Naive thymus-derived CD4-positive, alpha-beta T cell (primary cell): ENCODE data around the gene INHA. TPM values are rescaled to one million over a fixed set of nuclear protein-coding genes. Genes with fewer than 3 reads are reported as not detected.

Source experiments
- ATAC-seq: fragments of 150-1000 bp; cut with Tn5 transposase; 2 replicates; pipeline ENCODE4 v1.10.0; 2021; ENCODE audit warnings: mild to moderate bottlenecking, moderate library complexity
- CTCF ChIA-PET: fragments of 350-600 bp; sonication (Branson Sonifier 250); formaldehyde crosslinking; loops from one replicate; lab custom pipeline; 2021; ENCODE audit warnings: antibody characterized with exemption; lab: Charles Lee
- POLR2A ChIA-PET: fragments of 350-600 bp; sonication (Branson Sonifier 250); formaldehyde crosslinking; loops from one replicate; lab custom pipeline; 2021; ENCODE audit warnings: antibody characterized with exemption, inconsistent platforms; lab: Charles Lee
- DNase-seq, 9 donors: peaks; one replicate each; pipeline versions ENCODE4 v3.0.0 to v3.0.0-alpha.2; 2020 to 2022; ENCODE audit warnings: mixed read lengths in 1 of 9
- H3K27ac ChIP-seq: one replicate; pipeline ENCODE4 v1.7.0; 2013; ENCODE audit warnings: mild to moderate bottlenecking, low read depth, low read length, moderate library complexity
- H3K27me3 ChIP-seq, 2 donors: one replicate each; pipeline ENCODE4 v1.7.0; 2013; ENCODE audit warnings: low read length in 2 of 2, mild to moderate bottlenecking in 2 of 2, moderate library complexity in 2 of 2; ENCODE audit not compliant: control insufficient read depth in 2 of 2, insufficient read depth in 2 of 2
- H3K36me3 ChIP-seq, 3 experiments: 1 replicate in 2 of 3; 2 replicates in 1 of 3; pipeline ENCODE4 v1.7.0; 2013; ENCODE audit warnings: low read length in 3 of 3, mild to moderate bottlenecking in 3 of 3, moderate library complexity in 1 of 3; ENCODE audit not compliant: insufficient read depth in 3 of 3, control insufficient read depth in 2 of 3
- H3K4me1 ChIP-seq, 2 donors: one replicate each; pipeline ENCODE4 v1.7.0; 2013; ENCODE audit warnings: low read length in 2 of 2, mild to moderate bottlenecking in 2 of 2, moderate library complexity in 1 of 2; ENCODE audit not compliant: control insufficient read depth in 2 of 2, insufficient read depth in 2 of 2
- H3K4me3 ChIP-seq: 2 replicates; pipeline ENCODE4 v1.7.0; 2013; ENCODE audit warnings: mild to moderate bottlenecking, low read length
- H3K9me3 ChIP-seq, 3 experiments: 1 replicate in 2 of 3; 2 replicates in 1 of 3; pipeline ENCODE4 v1.7.0; 2013; ENCODE audit warnings: low read length in 3 of 3; ENCODE audit not compliant: control insufficient read depth in 2 of 3
- H3K27ac Mint-ChIP-seq, 9 donors: one replicate each; pipeline ENCODE4 v1.8.0; 2020 to 2022; ENCODE audit warnings: mixed read lengths in 9 of 9, mild to moderate bottlenecking in 8 of 9, moderate library complexity in 5 of 9, inconsistent platforms in 2 of 9
- H3K27me3 Mint-ChIP-seq, 5 donors: one replicate each; pipeline ENCODE4 v1.8.0; 2021 to 2022; ENCODE audit warnings: mixed read lengths in 5 of 5, mild to moderate bottlenecking in 1 of 5
- H3K36me3 Mint-ChIP-seq, 5 donors: one replicate each; pipeline ENCODE4 v1.8.0; 2020 to 2022; ENCODE audit warnings: mixed read lengths in 5 of 5, mild to moderate bottlenecking in 3 of 5, inconsistent platforms in 1 of 5
- H3K4me1 Mint-ChIP-seq, 7 donors: one replicate each; pipeline ENCODE4 v1.8.0; 2020 to 2022; ENCODE audit warnings: mixed read lengths in 7 of 7, mild to moderate bottlenecking in 3 of 7, inconsistent platforms in 1 of 7
- H3K4me3 Mint-ChIP-seq, 10 donors: one replicate each; pipeline ENCODE4 v1.8.0; 2020 to 2022; ENCODE audit warnings: mild to moderate bottlenecking in 10 of 10, mixed read lengths in 10 of 10, moderate library complexity in 6 of 10, inconsistent platforms in 2 of 10
- H3K9me3 Mint-ChIP-seq, 11 donors: one replicate each; pipeline ENCODE4 v1.8.0; 2020 to 2022; ENCODE audit warnings: mixed read lengths in 11 of 11, mild to moderate bottlenecking in 4 of 11, inconsistent platforms in 1 of 11, moderate library complexity in 1 of 11
- intact Hi-C, 2 donors: fragments of 100-400 bp; cut with micrococcal nuclease; formaldehyde crosslinking; loops; one replicate each; pipeline ENCODE4 v1.15.1; 2023
- polyA plus RNA-seq, 2 donors: library from polyadenylated mRNA; unstranded; fragments of 300-500 nt; fragmentation: Illumina TruSeq; gene quantifications; one replicate each; pipeline ENCODE4 v1.2.3, GENCODE V29; 2021
- total RNA-seq, 6 experiments: library from RNA in 5 of 6; stranded (reverse) in 5 of 6; gene quantifications; 1 replicate in 5 of 6; 2 replicates in 1 of 6; pipeline ENCODE4 v1.2.3 and lab custom pipeline; 2021 to 2026

INHA gene
- total and polyA plus RNA-seq, 7 experiments from 2014 or later = 0.21 TPM; not detected in 6

- H3K4me1 Mint-ChIP-seq = peaks cover 5 to 20% (median 8%) of the 10 kb centered on the region in 7 donors
- Histone ChIP-seq H3K9me3 (no peaks in the 10 kb centered on the region), H3K36me3 (no peaks in the 10 kb centered on the region), H3K27me3 (peaks cover 3 to 17% of the 10 kb centered on the region in 2 donors), H3K27ac (no peak overlapping the region), H3K4me3 (peak overlapping the region; percentile 57), H3K4me1 (peaks cover 5 to 13% of the 10 kb centered on the region in 2 donors)
- ChIA-PET CTCF (no interaction called here), POLR2A (interaction anchor here (0.6 to 1.6 kb wide), 4 partner anchors 9 to 101 kb away, joined by 3 to 6 read pairs (median 4); partner anchors contain the start of genes CHPF and TMEM198)
- DNase-seq = peak; percentile 62 to 89 (median 73)
- no peaks in the 10 kb centered on the region for H3K9me3 Mint-ChIP-seq
- H3K36me3 Mint-ChIP-seq = no peaks in the 10 kb centered on the region
- peak overlapping the region in 3 of 9 donors; percentile 14 to 59 (median 48) for H3K27ac Mint-ChIP-seq
- intact Hi-C loops = loop anchor here (1.0 to 2.0 kb wide), 4 partner anchors 9 to 54 kb away; partner anchors contain the start of genes CHPF (in 2 of the 2), GMPPA (in 2 of the 2) and STK11IP (in 2 of the 2)
- peaks cover 0 to 48% (median 33%) of the 10 kb centered on the region in 5 donors for H3K27me3 Mint-ChIP-seq
- ATAC-seq = peak; percentile 94
- peak overlapping the region; percentile 60 to 85 (median 78) for H3K4me3 Mint-ChIP-seq
These were observed 19.5 kb upstream of the INHA start for GRCh38 chr2:219552382-219553167.

GRCh38 chr2:219553168-219553417 lies 19.0 kb upstream of the INHA start:
- POLR2A ChIA-PET = interaction anchor here (0.6 to 1.6 kb wide), 2 partner anchors 9 to 41 kb away, joined by 3 to 6 read pairs; partner anchors contain the start of genes CHPF and TMEM198
- Mint-ChIP-seq H3K27ac (no peak overlapping the region), H3K27me3 (peaks cover 0 to 48% (median 33%) of the 10 kb centered on the region in 5 donors), H3K4me1 (peaks cover 5 to 20% (median 8%) of the 10 kb centered on the region in 7 donors), H3K4me3 (peak overlapping the region in 8 of 10 donors; percentile 27 to 85 (median 66)), H3K36me3 (no peaks in the 10 kb centered on the region), H3K9me3 (no peaks in the 10 kb centered on the region)
- Histone ChIP-seq H3K4me3 (peak overlapping the region; percentile 57), H3K36me3 (no peaks in the 10 kb centered on the region), H3K27me3 (peaks cover 3 to 17% of the 10 kb centered on the region in 2 donors), H3K27ac (no peak overlapping the region), H3K9me3 (no peaks in the 10 kb centered on the region), H3K4me1 (peaks cover 5 to 13% of the 10 kb centered on the region in 2 donors)
- CTCF ChIA-PET = no interaction called here
- DNase-seq (no peak), ATAC-seq (no peak)
- intact Hi-C loops = loop anchor here (2.0 kb wide), 2 partner anchors 44 to 54 kb away; partner anchors contain the start of genes GMPPA (in 2 of the 2) and STK11IP (in 1 of the 2)

GRCh38 chr2:219553463-219553963 lies 18.6 kb upstream of the INHA start:
- Mint-ChIP-seq H3K36me3 (no peaks in the 10 kb centered on the region), H3K4me1 (peaks cover 5 to 20% (median 8%) of the 10 kb centered on the region in 7 donors), H3K27ac (no peak overlapping the region), H3K4me3 (peak overlapping the region; percentile 27 to 85 (median 62)), H3K27me3 (peaks cover 0 to 48% (median 30%) of the 10 kb centered on the region in 5 donors), H3K9me3 (no peaks in the 10 kb centered on the region)
- peaks cover 5 to 13% of the 10 kb centered on the region in 2 donors for H3K4me1 ChIP-seq
- ChIA-PET CTCF (no interaction called here), POLR2A (interaction anchor here (0.6 kb wide), 1 partner anchor 41 kb away, joined by 3 read pairs; no protein-coding TSS in a partner anchor)
- H3K27me3 ChIP-seq = peaks cover 3 to 17% of the 10 kb centered on the region in 2 donors
- H3K27ac ChIP-seq = no peak overlapping the region
- H3K9me3 ChIP-seq = no peaks in the 10 kb centered on the region
- intact Hi-C loops = loop anchor here (2.0 kb wide), 2 partner anchors 43 to 55 kb away; partner anchors contain the start of genes GMPPA (in 2 of the 2) and STK11IP (in 1 of the 2)
- DNase-seq = no peak
- no peaks in the 10 kb centered on the region for H3K36me3 ChIP-seq
- no peak for ATAC-seq
- no peak overlapping the region for H3K4me3 ChIP-seq

- no peak for DNase-seq
- H3K27me3 Mint-ChIP-seq = peaks cover 3 to 51% (median 25%) of the 10 kb centered on the region in 5 donors
- H3K27me3 ChIP-seq = peaks cover 3 to 17% of the 10 kb centered on the region in 2 donors
- ChIA-PET POLR2A (no interaction called here), CTCF (no interaction called here)
- no peaks in the 10 kb centered on the region for H3K36me3 Mint-ChIP-seq
- peaks cover 5 to 13% of the 10 kb centered on the region in 2 donors for H3K4me1 ChIP-seq
- peaks cover 5 to 20% (median 8%) of the 10 kb centered on the region in 7 donors for H3K4me1 Mint-ChIP-seq
- H3K9me3 ChIP-seq = no peaks in the 10 kb centered on the region
- H3K4me3 ChIP-seq = no peak overlapping the region
- H3K27ac Mint-ChIP-seq = no peak overlapping the region
- H3K9me3 Mint-ChIP-seq = no peaks in the 10 kb centered on the region
- no peak overlapping the region for H3K4me3 Mint-ChIP-seq
- H3K27ac ChIP-seq = no peak overlapping the region
- intact Hi-C loops = no loop called here
- no peaks in the 10 kb centered on the region for H3K36me3 ChIP-seq
- no peak for ATAC-seq
These were observed 17.8 kb upstream of the INHA start for GRCh38 chr2:219554350-219554749.

GRCh38 chr2:219555956-219556355 lies 16.2 kb upstream of the INHA start:
- Mint-ChIP-seq H3K9me3 (no peaks in the 10 kb centered on the region), H3K27ac (no peak overlapping the region), H3K36me3 (no peaks in the 10 kb centered on the region), H3K4me3 (no peak overlapping the region), H3K27me3 (peaks cover 4 to 50% (median 24%) of the 10 kb centered on the region in 5 donors), H3K4me1 (peaks cover 5 to 19% (median 6%) of the 10 kb centered on the region in 7 donors)
- ATAC-seq (no peak), DNase-seq (no peak)
- H3K9me3 ChIP-seq = no peaks in the 10 kb centered on the region
- H3K36me3 ChIP-seq = no peaks in the 10 kb centered on the region
- H3K4me1 ChIP-seq = peaks cover 5 to 13% of the 10 kb centered on the region in 2 donors
- peaks cover 3 to 17% of the 10 kb centered on the region in 2 donors for H3K27me3 ChIP-seq
- H3K4me3 ChIP-seq = no peak overlapping the region
- no peak overlapping the region for H3K27ac ChIP-seq
- ChIA-PET CTCF (no interaction called here), POLR2A (no interaction called here)
- intact Hi-C loops = no loop called here

GRCh38 chr2:219556413-219556812 lies 15.7 kb upstream of the INHA start:
- peaks cover 5 to 13% of the 10 kb centered on the region in 2 donors for H3K4me1 ChIP-seq
- H3K36me3 ChIP-seq = no peaks in the 10 kb centered on the region
- H3K27ac ChIP-seq = no peak overlapping the region
- intact Hi-C loops = no loop called here
- H3K4me1 Mint-ChIP-seq = peaks cover 4 to 16% (median 5%) of the 10 kb centered on the region in 7 donors
- H3K4me3 Mint-ChIP-seq = no peak overlapping the region
- POLR2A ChIA-PET = no interaction called here
- DNase-seq = no peak
- H3K27me3 Mint-ChIP-seq = peaks cover 4 to 48% (median 23%) of the 10 kb centered on the region in 5 donors
- H3K9me3 Mint-ChIP-seq = no peaks in the 10 kb centered on the region
- H3K4me3 ChIP-seq = no peak overlapping the region
- no peaks in the 10 kb centered on the region for H3K9me3 ChIP-seq
- ATAC-seq = no peak
- CTCF ChIA-PET = no interaction called here
- H3K27ac Mint-ChIP-seq = no peak overlapping the region
- no peaks in the 10 kb centered on the region for H3K36me3 Mint-ChIP-seq
- peaks cover 3 to 17% of the 10 kb centered on the region in 2 donors for H3K27me3 ChIP-seq
